ENCODE results near the gene UBTD2.

DNA sequence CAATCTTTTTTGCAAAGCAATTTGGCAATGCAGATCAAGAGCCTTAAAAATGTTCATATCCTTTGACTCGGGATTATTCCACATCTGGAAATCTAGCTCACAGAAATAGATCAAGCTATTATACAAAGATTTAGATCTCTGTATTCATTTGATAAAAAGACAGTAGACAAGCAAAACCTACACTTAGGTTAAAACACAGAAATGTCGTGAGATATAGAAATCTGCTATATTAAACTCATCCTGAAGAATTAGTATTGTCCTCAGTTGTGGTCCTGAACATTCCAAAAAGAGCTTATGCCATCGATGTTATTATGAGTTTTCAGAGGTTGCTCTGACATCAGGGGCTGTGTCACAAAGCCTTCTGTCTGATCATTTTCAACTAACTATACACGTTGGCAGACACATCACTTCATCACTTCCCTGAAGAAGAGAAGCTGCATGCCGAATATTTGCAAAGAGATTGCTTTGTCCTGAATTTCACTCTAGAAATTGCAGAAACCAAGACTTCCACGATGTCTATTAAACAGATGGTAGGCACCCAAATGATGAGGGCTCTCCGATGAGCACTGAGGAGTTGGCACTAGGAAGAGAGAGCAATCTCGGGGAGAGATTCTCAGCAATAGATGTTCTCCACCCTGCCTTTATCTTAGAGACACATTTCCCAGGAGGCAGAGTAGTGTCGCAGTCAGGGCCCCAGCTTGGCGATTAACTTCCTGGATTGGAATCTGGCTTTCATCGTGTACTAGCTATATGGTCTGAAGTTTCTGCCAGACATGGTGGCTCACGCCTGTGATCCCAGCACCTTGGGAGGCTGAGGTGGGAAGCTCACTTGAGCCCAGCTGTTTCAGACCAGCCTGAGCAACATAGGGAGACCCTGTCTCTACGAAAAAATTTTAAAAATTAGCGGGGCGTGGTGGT is 1.9 kb upstream of the UBTD2 start:
- no peak for TF ChIP-seq CTCF (IDR thresholded peaks at IDR 0.05 in 8 of 11, conservative IDR thresholded peaks at IDR 0.05 in 3 of 11)
- no peak for TF ChIP-seq POLR2A (IDR thresholded peaks at IDR 0.05)
- no peak for TF ChIP-seq POLR2AphosphoS5 (IDR thresholded peaks at IDR 0.05)
